Astrocyte of the spinal cord (primary cell): ENCODE results near the gene PABPC1L.
A peak's percentile ranks its signal among the peaks of the same experiment; 100 is the strongest.

Source experiments
- DNase-seq: peaks from one replicate; pipeline ENCODE4 v3.0.0; 2011; ENCODE audit warnings: low read depth, low spot score
- H3K4me3 ChIP-seq: 2 replicates; pipeline ENCODE4 v1.5.1; 2011; ENCODE audit warnings: low read depth, mild to moderate bottlenecking, low read length, moderate library complexity
- in situ Hi-C: cut with HindIII; loops from 2 replicates; pipeline ENCODE4 v1.10.0; 2017; ENCODE audit warnings: low sequenced_read_pairs
- TF ChIP-seq, protein P1 (sequence below): IDR thresholded peaks from 2 replicates; pipeline ENCODE4 v1.5.1; 2012; ENCODE audit warnings: low read depth, mild to moderate bottlenecking, low read length, inconsistent platforms

Gene PABPC1L

DNA sequence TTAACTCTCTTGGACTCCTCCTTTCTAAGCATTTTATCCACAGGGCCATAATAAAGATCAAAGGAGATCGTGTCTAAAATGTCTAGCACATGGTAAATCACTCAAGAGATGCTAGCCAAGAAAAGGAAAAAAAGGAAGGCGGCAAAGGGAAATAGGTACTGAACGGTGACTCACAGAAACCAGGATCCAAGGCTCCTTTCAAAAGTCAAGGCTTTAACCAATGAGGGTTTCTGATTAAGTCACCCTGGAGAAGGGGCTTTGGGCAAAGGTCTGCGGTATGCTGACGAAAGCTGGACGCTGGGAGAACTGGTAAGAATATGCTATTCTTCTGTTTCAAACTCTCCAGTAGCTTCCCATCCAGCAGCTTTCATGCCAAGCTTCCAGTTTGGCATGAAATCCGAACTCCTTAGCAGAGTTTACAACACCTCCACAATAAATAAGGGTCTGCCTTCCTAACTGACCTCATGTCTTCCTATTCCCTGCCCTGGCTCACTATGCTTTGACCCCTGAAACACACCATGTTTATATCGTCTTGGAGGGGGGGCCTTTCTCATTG lies 49.3 kb downstream of the PABPC1L start:
- H3K4me3 ChIP-seq = peak overlapping the region; percentile 73
- TF ChIP-seq, protein P1, sequence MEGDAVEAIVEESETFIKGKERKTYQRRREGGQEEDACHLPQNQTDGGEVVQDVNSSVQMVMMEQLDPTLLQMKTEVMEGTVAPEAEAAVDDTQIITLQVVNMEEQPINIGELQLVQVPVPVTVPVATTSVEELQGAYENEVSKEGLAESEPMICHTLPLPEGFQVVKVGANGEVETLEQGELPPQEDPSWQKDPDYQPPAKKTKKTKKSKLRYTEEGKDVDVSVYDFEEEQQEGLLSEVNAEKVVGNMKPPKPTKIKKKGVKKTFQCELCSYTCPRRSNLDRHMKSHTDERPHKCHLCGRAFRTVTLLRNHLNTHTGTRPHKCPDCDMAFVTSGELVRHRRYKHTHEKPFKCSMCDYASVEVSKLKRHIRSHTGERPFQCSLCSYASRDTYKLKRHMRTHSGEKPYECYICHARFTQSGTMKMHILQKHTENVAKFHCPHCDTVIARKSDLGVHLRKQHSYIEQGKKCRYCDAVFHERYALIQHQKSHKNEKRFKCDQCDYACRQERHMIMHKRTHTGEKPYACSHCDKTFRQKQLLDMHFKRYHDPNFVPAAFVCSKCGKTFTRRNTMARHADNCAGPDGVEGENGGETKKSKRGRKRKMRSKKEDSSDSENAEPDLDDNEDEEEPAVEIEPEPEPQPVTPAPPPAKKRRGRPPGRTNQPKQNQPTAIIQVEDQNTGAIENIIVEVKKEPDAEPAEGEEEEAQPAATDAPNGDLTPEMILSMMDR = no peak
- in situ Hi-C loops = no loop called here
- DNase-seq = peak; percentile 41

DNA sequence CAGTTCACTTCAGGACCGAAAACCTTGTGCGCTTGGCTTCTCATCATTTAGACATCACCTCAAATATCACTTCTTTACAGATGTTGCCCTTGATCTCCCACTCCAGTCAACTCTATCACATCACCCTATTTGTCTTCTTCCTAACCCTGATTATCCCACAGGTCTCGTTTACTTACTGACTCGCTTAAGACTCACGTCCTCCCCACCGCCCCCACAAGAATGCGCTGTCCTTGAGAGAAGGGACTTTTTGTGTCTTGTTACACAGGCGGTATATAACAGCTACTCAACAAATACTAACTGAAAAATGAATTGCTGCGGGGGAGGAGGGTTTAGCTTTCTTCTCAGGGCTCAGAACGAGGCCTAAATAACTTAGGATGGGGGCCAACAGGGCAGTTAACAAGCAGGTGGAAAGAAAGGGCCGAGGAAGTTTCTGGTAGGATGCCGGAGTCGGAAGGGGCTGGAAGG lies 49.8 kb downstream of the PABPC1L start:
- peak overlapping the region; percentile 73 for H3K4me3 ChIP-seq
- peak; percentile 55 for DNase-seq
- TF ChIP-seq, protein P1 = no peak
- in situ Hi-C loops = no loop called here

DNA sequence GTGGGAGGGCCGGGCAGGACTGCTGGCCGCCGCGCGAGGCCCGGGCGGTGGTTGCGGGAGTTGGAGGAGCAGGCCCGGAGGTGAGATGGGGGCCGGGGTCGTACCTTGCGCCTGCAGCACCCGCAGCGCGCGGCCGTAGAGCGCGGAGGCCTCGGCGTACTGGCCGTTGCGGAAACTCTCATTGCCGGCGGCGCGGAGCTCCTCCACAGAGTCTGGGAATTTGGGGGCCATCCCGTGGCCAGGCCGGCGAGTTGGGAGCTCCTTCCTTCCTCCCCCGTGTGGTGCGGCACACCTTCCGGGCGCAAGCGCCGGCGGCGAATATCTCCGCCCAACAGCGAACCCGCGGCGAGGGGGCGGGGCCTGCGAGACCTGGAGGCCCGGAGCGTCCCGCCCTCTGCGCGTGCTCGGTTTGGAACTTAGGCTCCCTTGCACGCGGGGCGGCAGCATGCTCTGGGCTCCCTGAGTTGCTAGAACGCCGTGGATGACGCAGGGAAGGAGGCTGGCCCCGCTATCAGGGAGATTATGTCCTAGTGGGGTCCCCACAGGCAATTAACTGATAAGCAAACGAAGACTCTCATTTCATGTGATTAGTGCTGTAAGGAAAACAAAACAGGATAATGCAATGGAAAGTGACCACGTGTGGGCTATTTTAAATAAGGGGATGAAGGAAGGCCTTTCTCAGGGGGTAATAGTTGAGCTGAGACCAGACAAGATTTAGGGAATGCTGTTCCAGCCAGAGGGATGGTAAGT lies 50.4 kb downstream of the PABPC1L start, which contains the start of gene TOMM34:
TOMM34 (minus strand) TSS at position 295 of the 750 bp plus-strand sequence; CDS start at position 231, 64 bp downstream.
- H3K4me3 ChIP-seq = peak within 1 kb of the TSS; percentile 73
- TF ChIP-seq, protein P1 = no peak
- in situ Hi-C loops = no loop called here
- DNase-seq = peak; percentile 91

DNA sequence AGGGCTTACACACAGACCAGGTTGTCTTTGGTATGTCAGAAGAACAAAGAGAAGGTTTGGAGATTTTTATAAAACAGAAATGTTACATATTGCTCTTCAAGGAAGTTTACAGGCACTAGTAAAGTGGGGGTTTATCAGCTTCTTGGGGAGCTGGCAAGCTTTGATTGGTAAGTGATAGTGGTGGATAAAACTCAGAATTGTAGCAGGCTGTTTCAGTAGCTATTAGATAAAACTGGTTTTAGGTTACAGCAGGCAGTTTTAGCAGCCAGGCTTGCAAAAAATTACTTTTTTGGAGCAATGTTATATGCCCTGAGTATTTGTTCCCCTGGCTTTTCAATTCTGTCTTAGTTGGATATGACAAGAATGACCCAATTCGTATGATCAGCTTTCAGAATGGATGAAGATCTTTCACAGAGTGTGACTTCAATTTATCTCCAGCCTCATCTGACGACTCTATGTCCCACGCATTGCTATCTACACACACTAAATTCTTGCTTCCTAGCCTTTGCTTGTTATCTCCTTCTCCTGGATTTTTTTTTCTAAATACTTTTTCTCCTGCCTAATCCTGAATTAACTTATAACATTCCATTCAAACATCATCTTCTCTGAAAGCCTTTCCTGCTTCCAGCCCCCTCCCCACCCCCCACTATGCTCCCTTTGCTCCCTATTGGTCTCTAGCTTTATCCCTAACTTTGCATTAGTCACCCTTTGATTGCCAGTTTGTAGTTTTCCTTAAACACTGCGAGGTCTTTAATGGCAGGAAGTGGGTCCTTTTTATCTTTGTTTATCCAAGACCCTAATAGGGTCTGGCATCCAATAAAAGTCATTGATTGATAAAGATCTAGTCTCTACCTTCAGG lies 51.4 kb downstream of the PABPC1L start:
- TF ChIP-seq, protein P1 = no peak
- H3K4me3 ChIP-seq = no peak overlapping the region
- in situ Hi-C loops = no loop called here
- no peak for DNase-seq

DNA sequence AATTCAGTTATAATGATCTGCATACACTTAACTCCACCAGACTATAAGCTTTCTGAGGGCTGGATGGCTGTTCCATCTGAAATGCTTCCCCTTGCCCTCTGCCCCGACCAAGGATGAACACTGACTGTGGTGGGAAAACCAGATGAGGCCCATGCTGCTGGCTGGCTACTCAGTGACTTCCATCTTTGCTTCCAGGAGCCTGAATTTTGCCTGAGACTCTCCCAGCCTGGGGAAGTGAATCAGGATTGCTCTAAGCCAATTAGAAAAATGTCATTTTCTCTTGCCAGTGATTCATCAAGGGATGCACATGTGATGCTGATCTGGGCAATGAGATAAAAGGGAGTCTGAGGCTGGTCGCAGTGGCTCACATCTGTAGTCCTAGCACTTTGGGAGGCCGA lies 52.0 kb downstream of the PABPC1L start:
- H3K4me3 ChIP-seq = no peak overlapping the region
- in situ Hi-C loops = no loop called here
- DNase-seq = peak; percentile 24
- TF ChIP-seq, protein P1 = no peak

DNA sequence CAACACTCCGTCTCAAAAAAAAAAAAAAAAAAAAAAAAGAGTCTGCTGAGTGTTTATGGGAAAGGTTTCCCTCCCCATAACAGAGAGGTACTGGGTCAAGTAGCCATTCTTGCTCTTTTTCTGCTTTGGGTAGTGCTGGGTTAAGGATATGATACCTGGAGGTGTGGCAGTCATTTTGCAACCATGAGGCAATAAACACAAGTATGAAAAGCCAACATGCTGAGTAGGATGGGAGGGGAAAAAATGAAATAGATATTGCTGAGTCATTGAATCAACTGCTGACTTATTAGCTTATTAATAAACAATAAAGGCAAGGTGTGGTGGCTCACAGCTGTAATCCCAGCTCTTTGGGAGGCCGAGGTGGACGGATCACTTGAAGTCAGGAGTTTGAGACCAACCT lies 52.6 kb downstream of the PABPC1L start:
- no peak overlapping the region for H3K4me3 ChIP-seq
- TF ChIP-seq, protein P1 = no peak
- in situ Hi-C loops = no loop called here
- no peak for DNase-seq
